HG02943 (cell line): Measurements from ENCODE around the gene RPL10A.
"Not testable (repeated sequence)": the region's sequence is repeated elsewhere in the genome, so short reads cannot be mapped to it uniquely, and the experiment has no call there.

Experiments
- ATAC-seq: cut with Tn5 transposase; IDR thresholded peaks from one replicate; pipeline ENCODE4 v1.9.1; 2021; ENCODE audit warnings: mild to moderate bottlenecking, low read depth, moderate library complexity; ENCODE audit not compliant: unreplicated experiment

RPL10A gene

GRCh38 chr6:35468181-35468979, at the start of gene RPL10A:
RPL10A (plus strand) TSS chr6:35468401; CDS start chr6:35468435, 34 bp downstream.
- peak; percentile 63 for ATAC-seq

GRCh38 chr6:35419417-35419816, 48.8 kb upstream of the RPL10A start:
- no peak for ATAC-seq

GRCh38 chr6:35419961-35420360, 48.2 kb upstream of the RPL10A start:
- no peak for ATAC-seq

GRCh38 chr6:35425284-35425683, 42.9 kb upstream of the RPL10A start:
- no peak for ATAC-seq

GRCh38 chr6:35426074-35426473, 42.1 kb upstream of the RPL10A start:
- no peak for ATAC-seq

GRCh38 chr6:35427435-35427834, 40.8 kb upstream of the RPL10A start:
- ATAC-seq, result no peak

GRCh38 chr6:35427851-35428321, 40.3 kb upstream of the RPL10A start:
- ATAC-seq, result no peak

- no peak for ATAC-seq
Measured at GRCh38 chr6:35428421-35429149, 39.6 kb upstream of the RPL10A start.

GRCh38 chr6:35429463-35429862, 38.7 kb upstream of the RPL10A start:
- no peak for ATAC-seq

GRCh38 chr6:35432291-35432690, 35.9 kb upstream of the RPL10A start:
- ATAC-seq, result no peak

GRCh38 chr6:35432702-35433101, 35.5 kb upstream of the RPL10A start:
- not testable (repeated sequence) for ATAC-seq

GRCh38 chr6:35435074-35435837, 32.9 kb upstream of the RPL10A start:
- ATAC-seq, result no peak

- no peak for ATAC-seq
Measured at GRCh38 chr6:35436071-35436857, 31.9 kb upstream of the RPL10A start.

GRCh38 chr6:35438378-35439065, 29.7 kb upstream of the RPL10A start:
- not testable (repeated sequence) for ATAC-seq

GRCh38 chr6:35439308-35439707, 28.9 kb upstream of the RPL10A start:
- ATAC-seq, result no peak

GRCh38 chr6:35441205-35441604, 27.0 kb upstream of the RPL10A start:
- no peak for ATAC-seq

GRCh38 chr6:35441642-35442041, 26.6 kb upstream of the RPL10A start:
- ATAC-seq, result no peak

GRCh38 chr6:35442693-35443092, 25.5 kb upstream of the RPL10A start:
- no peak for ATAC-seq

- ATAC-seq, result no peak
Measured at GRCh38 chr6:35443341-35444030, 24.7 kb upstream of the RPL10A start.
